ENCODE measurements around the gene WDR27. TPM values are rescaled to one million over a fixed set of nuclear protein-coding genes. Genes with fewer than 3 reads are reported as not detected.
"Not testable (repeated sequence)": the region's sequence is repeated elsewhere in the genome, so short reads cannot be mapped to it uniquely, and the experiment has no call there.

WDR27 gene
- total RNA-seq, 1 donor from 2014 or later = 128 TPM

- H3K4me3 Mint-ChIP-seq = no peak overlapping the region
Observed at GRCh38 chr6:169518451-169518850, 183.4 kb downstream of the WDR27 start.

GRCh38 chr6:169513478-169514193, 188.2 kb downstream of the WDR27 start:
- no peak for TF ChIP-seq CTCF (IDR thresholded peaks at IDR 0.05; ENCODE audit: unreplicated experiment)
- H3K9me3 Mint-ChIP-seq = peaks cover 8% of the 10 kb centered on the region
- no peak overlapping the region for H3K4me3 Mint-ChIP-seq
- peaks cover 4% of the 10 kb centered on the region for H3K36me3 Mint-ChIP-seq
- DNase-seq (ENCODE audit: low spot score in 2 of 2, unreplicated experiment in 2 of 2) = no peak
- H3K27me3 Mint-ChIP-seq (ENCODE audit: low read depth) = no peaks in the 10 kb centered on the region
- H3K27ac Mint-ChIP-seq = no peak overlapping the region
- no peaks in the 10 kb centered on the region for H3K4me1 Mint-ChIP-seq

More at GRCh38 chr6:169518451-169518850, 183.4 kb downstream of the WDR27 start:
- DNase-seq (ENCODE audit: low spot score in 2 of 2, unreplicated experiment in 2 of 2) = no peak
- Mint-ChIP-seq H3K27ac (no peak overlapping the region), H3K9me3 (peaks cover 46% of the 10 kb centered on the region), H3K27me3 (ENCODE audit: low read depth) (no peaks in the 10 kb centered on the region), H3K4me1 (no peaks in the 10 kb centered on the region), H3K36me3 (peaks cover 16% of the 10 kb centered on the region)
- no peak for TF ChIP-seq CTCF (IDR thresholded peaks at IDR 0.05; ENCODE audit: unreplicated experiment)

- H3K27ac Mint-ChIP-seq; H3K4me3 Mint-ChIP-seq; H3K27me3 Mint-ChIP-seq (ENCODE audit: low read depth); H3K36me3 Mint-ChIP-seq; DNase-seq (ENCODE audit: low spot score in 2 of 2, unreplicated experiment in 2 of 2); H3K4me1 Mint-ChIP-seq: not testable (repeated sequence)
- H3K9me3 Mint-ChIP-seq = peaks cover 15% of the 10 kb centered on the region
Observed at GRCh38 chr6:169511785-169512184, 190.0 kb downstream of the WDR27 start.

- Mint-ChIP-seq H3K27ac (no peak overlapping the region), H3K4me3 (no peak overlapping the region), H3K4me1 (no peaks in the 10 kb centered on the region), H3K36me3 (peaks cover 6% of the 10 kb centered on the region), H3K27me3 (ENCODE audit: low read depth) (no peaks in the 10 kb centered on the region), H3K9me3 (peaks cover 12% of the 10 kb centered on the region)
- DNase-seq (ENCODE audit: low spot score in 2 of 2, unreplicated experiment in 2 of 2) = no peak
- no peak for TF ChIP-seq CTCF (IDR thresholded peaks at IDR 0.05; ENCODE audit: unreplicated experiment)
Observed at GRCh38 chr6:169510871-169511270, 191.0 kb downstream of the WDR27 start.

GRCh38 chr6:169508452-169508851, 193.4 kb downstream of the WDR27 start:
- Mint-ChIP-seq H3K9me3 (peaks cover 12% of the 10 kb centered on the region), H3K4me3 (no peak overlapping the region), H3K36me3 (peaks cover 6% of the 10 kb centered on the region), H3K4me1 (peaks cover 3% of the 10 kb centered on the region), H3K27me3 (ENCODE audit: low read depth) (no peaks in the 10 kb centered on the region), H3K27ac (no peak overlapping the region)
- TF ChIP-seq CTCF (IDR thresholded peaks at IDR 0.05; ENCODE audit: unreplicated experiment) = no peak
- no peak for DNase-seq (ENCODE audit: low spot score in 2 of 2, unreplicated experiment in 2 of 2)

- no peak overlapping the region for H3K27ac Mint-ChIP-seq
- DNase-seq (ENCODE audit: low spot score in 2 of 2, unreplicated experiment in 2 of 2) = no peak
- peaks cover 11% of the 10 kb centered on the region for H3K36me3 Mint-ChIP-seq
- no peak overlapping the region for H3K4me3 Mint-ChIP-seq
- no peaks in the 10 kb centered on the region for H3K27me3 Mint-ChIP-seq (ENCODE audit: low read depth)
- H3K9me3 Mint-ChIP-seq = peaks cover 9% of the 10 kb centered on the region
- TF ChIP-seq CTCF (IDR thresholded peaks at IDR 0.05; ENCODE audit: unreplicated experiment) = no peak
- H3K4me1 Mint-ChIP-seq = peaks cover 3% of the 10 kb centered on the region
Observed at GRCh38 chr6:169503422-169504152, 198.2 kb downstream of the WDR27 start.

All from mesothelial cell of epicardium (in vitro differentiated cells).